Islet of Langerhans (tissue), 1 donor: ENCODE data around the gene PRDM16.
"Not testable (repeated sequence)": the region's sequence is repeated elsewhere in the genome, so short reads cannot be mapped to it uniquely, and the experiment has no call there.

Source experiments
- FAIRE-seq: peaks from one replicate; lab custom pipeline; 2011; peaks lifted over from hg19 to GRCh38; lab: Jason Lieb, UNC

The PRDM16 gene

GRCh38 chr1:3230553-3230952 lies 161.6 kb downstream of the PRDM16 start:
- no peak for FAIRE-seq

GRCh38 chr1:3231245-3231644 lies 162.2 kb downstream of the PRDM16 start:
- no peak for FAIRE-seq

- no peak for FAIRE-seq
These were observed 162.8 kb downstream of the PRDM16 start for GRCh38 chr1:3231826-3232225.

GRCh38 chr1:3233031-3233430 lies 164.0 kb downstream of the PRDM16 start:
- FAIRE-seq: no peak

- FAIRE-seq: no peak
These were observed 164.5 kb downstream of the PRDM16 start for GRCh38 chr1:3233551-3233950.

- FAIRE-seq: no peak
These were observed 165.3 kb downstream of the PRDM16 start for GRCh38 chr1:3234281-3234680.

GRCh38 chr1:3234956-3235355 lies 166.0 kb downstream of the PRDM16 start:
- FAIRE-seq: no peak

- no peak for FAIRE-seq
These were observed 166.5 kb downstream of the PRDM16 start for GRCh38 chr1:3235496-3235895.

GRCh38 chr1:3236361-3236760 lies 167.4 kb downstream of the PRDM16 start:
- no peak for FAIRE-seq

GRCh38 chr1:3236955-3237354 lies 168.0 kb downstream of the PRDM16 start:
- FAIRE-seq: no peak

GRCh38 chr1:3237570-3237969 lies 168.6 kb downstream of the PRDM16 start:
- no peak for FAIRE-seq

- no peak for FAIRE-seq
These were observed 169.1 kb downstream of the PRDM16 start for GRCh38 chr1:3237994-3238702.

GRCh38 chr1:3238703-3239278 lies 169.8 kb downstream of the PRDM16 start:
- no peak for FAIRE-seq

- FAIRE-seq: not testable (repeated sequence)
These were observed 171.0 kb downstream of the PRDM16 start for GRCh38 chr1:3239991-3240390.

GRCh38 chr1:3240524-3241235 lies 171.7 kb downstream of the PRDM16 start:
- FAIRE-seq: no peak

- no peak for FAIRE-seq
These were observed 172.2 kb downstream of the PRDM16 start for GRCh38 chr1:3241236-3241550.

- no peak for FAIRE-seq
These were observed 172.8 kb downstream of the PRDM16 start for GRCh38 chr1:3241673-3242407.

GRCh38 chr1:3242408-3243260 lies 173.6 kb downstream of the PRDM16 start:
- FAIRE-seq: no peak

- no peak for FAIRE-seq
These were observed 174.3 kb downstream of the PRDM16 start for GRCh38 chr1:3243304-3243703.

GRCh38 chr1:3244025-3244926 lies 175.3 kb downstream of the PRDM16 start:
- no peak for FAIRE-seq

- no peak for FAIRE-seq
These were observed 175.9 kb downstream of the PRDM16 start for GRCh38 chr1:3244927-3245315.
